Keratinocyte (primary cell): Measurements from ENCODE around the gene OS9. TPM values are rescaled to one million over a fixed set of nuclear protein-coding genes. Genes with fewer than 3 reads are reported as not detected.

Experiments used
- DNase-seq: peaks from one replicate; pipeline ENCODE4 v3.0.0-alpha.2; 2011; ENCODE audit warnings: low read depth, missing footprints, low spot score
- FAIRE-seq: peaks from 2 replicates; lab custom pipeline; 2011; peaks lifted over from hg19 to GRCh38; lab: Jason Lieb, UNC
- H2AFZ ChIP-seq: 2 replicates; pipeline ENCODE4 v1.6.0; 2012; ENCODE audit warnings: low read length, control low read depth, inconsistent platforms; ENCODE audit not compliant: control insufficient read depth
- H3K27ac ChIP-seq: 2 replicates; pipeline ENCODE4 v1.5.1; 2011; ENCODE audit warnings: low read length; ENCODE audit not compliant: control insufficient read depth, insufficient read depth
- H3K27me3 ChIP-seq: 3 replicates; pipeline ENCODE4 v1.6.0; 2011; ENCODE audit warnings: low read length; ENCODE audit not compliant: control insufficient read depth, insufficient read depth; ENCODE audit errors: extremely low read depth
- H3K36me3 ChIP-seq, 2 experiments: 2 replicates in 1 of 2; 3 replicates in 1 of 2; pipeline ENCODE4 v1.5.1; 2011; ENCODE audit warnings: low read length in 2 of 2, mild to moderate bottlenecking in 1 of 2; ENCODE audit not compliant: control insufficient read depth in 2 of 2, insufficient read depth in 2 of 2; ENCODE audit errors: extremely low read depth in 1 of 2
- H3K4me1 ChIP-seq: 3 replicates; pipeline ENCODE4 v1.5.1; 2011; ENCODE audit warnings: low read length; ENCODE audit not compliant: control insufficient read depth, insufficient read depth; ENCODE audit errors: extremely low read depth
- H3K4me2 ChIP-seq: 3 replicates; pipeline ENCODE4 v1.6.0; 2011; ENCODE audit warnings: low read depth, low read length; ENCODE audit not compliant: control insufficient read depth, insufficient read depth; ENCODE audit errors: extremely low read depth
- H3K4me3 ChIP-seq, 3 experiments: fragments of 200-600 bp in 1 of 3; sonication (generic) in 1 of 3; 2 replicates in 2 of 3; 3 replicates in 1 of 3; pipeline ENCODE4 v1.5.1; 2011 to 2016; ENCODE audit warnings: low read length in 3 of 3, mild to moderate bottlenecking in 3 of 3, control low read depth in 2 of 3, inconsistent platforms in 1 of 3, low read depth in 1 of 3, mixed read lengths in 1 of 3, mixed run types in 1 of 3, moderate library complexity in 1 of 3; ENCODE audit not compliant: control insufficient read depth in 2 of 3, insufficient read depth in 2 of 3; ENCODE audit errors: extremely low read depth in 1 of 3
- H3K79me2 ChIP-seq: 2 replicates; pipeline ENCODE4 v1.6.0; 2012; ENCODE audit warnings: low read length; ENCODE audit not compliant: control insufficient read depth, insufficient read depth
- H3K9ac ChIP-seq: 3 replicates; pipeline ENCODE4 v1.6.0; 2011; ENCODE audit warnings: low read length; ENCODE audit not compliant: control insufficient read depth, insufficient read depth; ENCODE audit errors: extremely low read depth
- H3K9me1 ChIP-seq: 3 replicates; pipeline ENCODE4 v1.6.0; 2011; ENCODE audit warnings: low read length; ENCODE audit not compliant: control insufficient read depth, insufficient read depth; ENCODE audit errors: extremely low read depth
- H3K9me3 ChIP-seq: 2 replicates; pipeline ENCODE4 v1.5.1; 2012; ENCODE audit warnings: low read depth, low read length; ENCODE audit not compliant: control insufficient read depth
- H4K20me1 ChIP-seq: 3 replicates; pipeline ENCODE4 v1.6.0; 2011; ENCODE audit warnings: low read length; ENCODE audit not compliant: control insufficient read depth, insufficient read depth; ENCODE audit errors: extremely low read depth
- EZH2 ChIP-seq: IDR thresholded peaks from one replicate; pipeline ENCODE4 v1.6.1; 2012; ENCODE audit warnings: inconsistent platforms, mild to moderate bottlenecking, low read length, moderate library complexity
- dilution Hi-C: fragments of 300-500 bp; cut with MboI; formaldehyde crosslinking; loops from one replicate; pipeline ENCODE4 v1.7.0; 2020; ENCODE audit warnings: low sequenced_read_pairs; ENCODE audit not compliant: extremely low pct_ligation_motif_present
- polyA plus RNA-seq, 5 experiments: library from polyadenylated mRNA; depleted of rRNA in 3 of 5; stranded (reverse) in 3 of 5; stranded (forward) in 1 of 5; unstranded in 1 of 5; fragments of >200 nt; gene quantifications; 1 replicate in 1 of 5; 2 replicates in 3 of 5; 3 replicates in 1 of 5; pipeline versions ENCODE4 v1.2.1 to v1.2.3, GENCODE V29; 2011 to 2012; ENCODE audit warnings: missing spikeins in 2 of 5, low read depth in 1 of 5, low replicate concordance in 1 of 5
- TF ChIP-seq, protein P1 (sequence below), 3 experiments: IDR thresholded peaks in 1 of 3; conservative IDR thresholded peaks in 1 of 3; optimal IDR thresholded peaks in 1 of 3; 2 replicates in 2 of 3; 3 replicates in 1 of 3; pipeline versions ENCODE3 to v1.5.1; 2011; ENCODE audit warnings: low read length in 3 of 3, mild to moderate bottlenecking in 3 of 3, moderate library complexity in 2 of 3, control low read depth in 1 of 3, inconsistent platforms in 1 of 3; ENCODE audit not compliant: insufficient read depth in 2 of 3; ENCODE audit errors: extremely low read depth in 1 of 3

Gene OS9
- polyA plus RNA-seq, 1 donor (not counting 4 experiments of a cell fraction or from before 2014, with no cell fraction given): 82.2 TPM

DNA sequence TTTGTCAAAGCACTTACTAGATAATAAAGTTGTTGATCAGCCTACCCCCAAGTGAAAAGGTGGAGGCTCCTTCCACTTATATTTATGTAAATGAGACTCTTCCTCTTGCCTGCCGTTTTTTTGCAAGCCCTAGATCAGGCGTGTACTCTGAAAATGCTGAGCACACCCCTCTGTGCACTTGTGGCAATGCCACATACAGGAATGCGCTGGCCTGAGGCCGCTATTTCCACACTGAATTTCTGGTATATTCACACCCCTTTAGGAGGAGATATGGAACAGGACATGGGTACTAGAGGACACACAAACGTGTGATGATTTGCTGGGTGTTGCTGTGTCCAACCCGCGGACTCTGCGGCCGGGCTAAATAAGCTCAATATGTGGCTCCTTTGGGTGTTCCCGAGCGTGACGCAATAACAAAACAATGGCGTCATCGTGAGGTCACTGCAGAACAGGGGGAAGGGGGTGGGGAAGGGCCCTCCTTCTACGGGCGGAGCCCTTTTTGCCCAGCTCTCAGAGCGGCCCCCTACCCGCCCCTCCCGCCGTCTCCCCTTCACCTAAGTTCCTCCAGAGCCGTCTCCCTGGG is 50.4 kb downstream of the OS9 start:
- Histone ChIP-seq H3K9me3 (no peaks in the 10 kb centered on the region), H2AFZ (peak overlapping the region; percentile 90), H3K27ac (peak overlapping the region; percentile 98), H3K4me1 (peaks cover 16% of the 10 kb centered on the region), H3K9ac (peak overlapping the region; percentile 99), H3K4me2 (peak overlapping the region; percentile 94), H3K79me2 (peaks cover 13% of the 10 kb centered on the region), H3K4me3 (peak overlapping the region; percentile 81 to 99 (median 97)), H3K36me3 (peaks cover 10% of the 10 kb centered on the region in 2 experiments), H3K27me3 (peaks cover 17% of the 10 kb centered on the region), H4K20me1 (no peaks in the 10 kb centered on the region), H3K9me1 (no peaks in the 10 kb centered on the region)
- TF ChIP-seq EZH2: no peak
- TF ChIP-seq, protein P1, sequence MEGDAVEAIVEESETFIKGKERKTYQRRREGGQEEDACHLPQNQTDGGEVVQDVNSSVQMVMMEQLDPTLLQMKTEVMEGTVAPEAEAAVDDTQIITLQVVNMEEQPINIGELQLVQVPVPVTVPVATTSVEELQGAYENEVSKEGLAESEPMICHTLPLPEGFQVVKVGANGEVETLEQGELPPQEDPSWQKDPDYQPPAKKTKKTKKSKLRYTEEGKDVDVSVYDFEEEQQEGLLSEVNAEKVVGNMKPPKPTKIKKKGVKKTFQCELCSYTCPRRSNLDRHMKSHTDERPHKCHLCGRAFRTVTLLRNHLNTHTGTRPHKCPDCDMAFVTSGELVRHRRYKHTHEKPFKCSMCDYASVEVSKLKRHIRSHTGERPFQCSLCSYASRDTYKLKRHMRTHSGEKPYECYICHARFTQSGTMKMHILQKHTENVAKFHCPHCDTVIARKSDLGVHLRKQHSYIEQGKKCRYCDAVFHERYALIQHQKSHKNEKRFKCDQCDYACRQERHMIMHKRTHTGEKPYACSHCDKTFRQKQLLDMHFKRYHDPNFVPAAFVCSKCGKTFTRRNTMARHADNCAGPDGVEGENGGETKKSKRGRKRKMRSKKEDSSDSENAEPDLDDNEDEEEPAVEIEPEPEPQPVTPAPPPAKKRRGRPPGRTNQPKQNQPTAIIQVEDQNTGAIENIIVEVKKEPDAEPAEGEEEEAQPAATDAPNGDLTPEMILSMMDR (optimal IDR thresholded peaks at IDR 0.05 in 1 of 3, IDR thresholded peaks at IDR 0.05 in 1 of 3, conservative IDR thresholded peaks at IDR 0.05 in 1 of 3; ENCODE audit: extremely low read depth in 1 of 3, insufficient read depth in 2 of 3, low read length in 3 of 3): no peak
- DNase-seq (no peak), FAIRE-seq (no peak)
- dilution Hi-C loops: loop anchor here (25.0 kb wide), 1 partner anchor 157 kb away; the partner anchor contains the start of gene PIP4K2C

DNA sequence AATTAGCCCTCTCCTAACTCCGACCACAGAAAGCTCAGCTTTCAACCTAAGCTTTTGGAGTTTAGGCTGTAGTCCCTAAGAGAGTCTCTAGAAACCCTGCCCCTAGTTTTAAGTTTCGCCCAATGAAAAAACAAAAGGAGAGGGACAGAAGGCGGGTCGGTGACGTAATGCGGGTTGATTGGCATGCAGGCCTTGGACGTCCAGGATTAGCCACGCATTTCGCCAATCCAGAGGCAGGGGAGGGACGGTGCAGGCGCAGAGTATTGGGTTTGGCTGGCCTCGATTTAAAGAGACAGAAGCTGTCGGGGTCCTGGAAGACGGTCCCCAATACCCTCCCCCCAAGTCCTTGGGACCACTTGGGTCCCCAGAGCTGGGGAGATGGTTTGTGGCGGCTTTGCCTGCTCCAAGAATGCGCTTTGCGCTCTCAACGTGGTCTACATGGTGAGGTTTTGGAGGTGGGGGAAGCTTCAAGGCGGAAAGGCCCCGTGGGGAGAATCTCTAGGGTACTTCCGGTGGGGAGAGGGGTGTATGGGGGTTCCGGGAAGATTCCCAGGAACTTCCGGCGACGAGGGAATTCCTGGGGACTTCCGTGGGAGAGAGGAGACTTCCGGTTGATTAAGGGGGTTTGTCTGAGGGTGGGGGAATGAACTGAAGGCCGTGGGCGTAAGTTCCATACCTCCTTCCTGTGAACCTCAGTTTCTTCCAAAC is 51.0 kb downstream of the OS9 start, which contains the start of gene TSPAN31:
Gene TSPAN31 (plus strand): TSS at position 263 of the 708 bp plus-strand sequence. CDS start 116 bp downstream, at position 379.
- Histone ChIP-seq H3K27ac (peak within 1 kb of the TSS; percentile 98), H4K20me1 (no peaks in the 10 kb centered on the region), H3K36me3 (peaks cover 11 to 12% of the 10 kb centered on the region in 2 experiments), H3K9me3 (no peaks in the 10 kb centered on the region), H3K4me3 (peak within 1 kb of the TSS; percentile 81 to 99 (median 97)), H3K4me2 (peak within 1 kb of the TSS; percentile 94), H3K9ac (peak within 1 kb of the TSS; percentile 99), H3K9me1 (no peaks in the 10 kb centered on the region), H3K4me1 (peaks cover 16% of the 10 kb centered on the region), H3K27me3 (peaks cover 10% of the 10 kb centered on the region), H3K79me2 (peaks cover 13% of the 10 kb centered on the region), H2AFZ (peak within 1 kb of the TSS; percentile 90)
- dilution Hi-C loops: loop anchor here (25.0 kb wide), 1 partner anchor 158 kb away; the partner anchor contains the start of gene PIP4K2C
- FAIRE-seq: peak; percentile 82
- TF ChIP-seq EZH2: no peak
- TF ChIP-seq, protein P1 (optimal IDR thresholded peaks at IDR 0.05 in 1 of 3, IDR thresholded peaks at IDR 0.05 in 1 of 3, conservative IDR thresholded peaks at IDR 0.05 in 1 of 3; ENCODE audit: extremely low read depth in 1 of 3, insufficient read depth in 2 of 3, low read length in 3 of 3): no peak
- DNase-seq: no peak
